ENCODE results near the gene PHF19.

- TF ChIP-seq CTCF (IDR thresholded peaks at IDR 0.05 in 4 of 5, conservative IDR thresholded peaks at IDR 0.05 in 1 of 5) (no peak), POLR2A (IDR thresholded peaks at IDR 0.05) (peak; percentile 12 to 30)
These were observed 790 bp downstream of the PHF19 start for GRCh38 chr9:120875954-120876841.
